HG02678 (cell line): ENCODE data around the gene CSH2.
"Not testable (repeated sequence)": the region's sequence is repeated elsewhere in the genome, so short reads cannot be mapped to it uniquely, and the experiment has no call there.

Experiments used
- ATAC-seq: cut with Tn5 transposase; IDR thresholded peaks from one replicate; pipeline ENCODE4 v1.9.1; 2021; ENCODE audit warnings: mild to moderate bottlenecking, moderate library complexity; ENCODE audit not compliant: unreplicated experiment

CSH2 gene

DNA sequence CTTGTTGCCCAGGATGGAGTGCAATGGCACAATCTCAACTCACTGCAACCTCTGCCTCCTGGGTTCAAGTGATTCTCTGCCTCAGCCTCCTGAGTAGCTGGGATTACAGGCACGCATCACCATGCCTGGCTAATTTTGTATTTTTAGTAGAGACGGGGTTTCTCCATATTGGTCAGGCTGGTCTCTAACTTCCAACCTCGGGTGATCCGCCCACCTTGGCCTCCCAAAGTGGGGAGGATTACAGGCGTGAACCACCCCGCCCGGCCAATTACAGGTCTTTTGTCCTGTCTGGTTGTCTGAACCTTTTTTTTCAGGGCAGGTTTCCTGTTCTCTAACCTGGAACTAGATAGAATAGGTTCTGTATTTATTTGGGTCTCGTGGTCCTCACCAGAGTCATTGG, 17.1 kb downstream of the CSH2 start:
- ATAC-seq, result not testable (repeated sequence)

DNA sequence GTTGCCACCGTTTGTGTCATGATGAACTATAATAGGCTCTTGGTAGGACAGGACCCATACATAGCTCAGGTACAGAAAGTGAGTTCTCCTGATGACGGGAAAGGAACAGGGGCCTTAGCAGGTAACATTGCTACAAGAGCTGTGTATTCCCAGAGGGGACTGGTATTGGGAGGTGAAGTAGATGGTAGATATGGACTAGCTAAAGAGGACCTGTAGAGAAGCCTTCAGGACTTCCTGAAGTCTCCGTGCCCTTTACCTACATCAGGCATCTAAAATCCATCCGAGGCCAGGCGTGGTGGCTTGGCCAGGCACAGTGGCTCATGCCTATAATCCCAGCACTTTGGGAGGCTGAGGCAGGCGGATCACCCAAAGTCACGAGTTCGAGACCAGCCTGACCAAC, 18.3 kb downstream of the CSH2 start:
- no peak for ATAC-seq

DNA sequence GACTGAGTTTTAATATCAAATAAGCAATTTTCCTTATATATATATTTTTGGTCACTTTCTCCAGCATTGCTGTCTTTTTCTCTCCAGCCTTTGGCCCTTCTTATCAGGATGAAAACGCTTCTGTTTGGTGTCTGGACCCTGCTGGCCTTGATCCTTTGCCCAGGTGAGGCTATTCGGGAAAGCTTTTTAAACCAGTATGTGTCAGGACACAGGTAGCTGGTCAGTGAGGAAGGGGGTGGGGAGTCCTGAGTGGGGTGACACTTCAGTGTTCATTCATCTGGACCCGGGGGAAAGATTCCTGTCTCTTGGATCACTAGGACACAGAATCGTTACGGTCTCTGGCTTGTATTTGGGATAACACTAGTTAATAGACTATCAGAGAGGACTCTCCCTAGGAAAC, 18.8 kb downstream of the CSH2 start:
- no peak for ATAC-seq

DNA sequence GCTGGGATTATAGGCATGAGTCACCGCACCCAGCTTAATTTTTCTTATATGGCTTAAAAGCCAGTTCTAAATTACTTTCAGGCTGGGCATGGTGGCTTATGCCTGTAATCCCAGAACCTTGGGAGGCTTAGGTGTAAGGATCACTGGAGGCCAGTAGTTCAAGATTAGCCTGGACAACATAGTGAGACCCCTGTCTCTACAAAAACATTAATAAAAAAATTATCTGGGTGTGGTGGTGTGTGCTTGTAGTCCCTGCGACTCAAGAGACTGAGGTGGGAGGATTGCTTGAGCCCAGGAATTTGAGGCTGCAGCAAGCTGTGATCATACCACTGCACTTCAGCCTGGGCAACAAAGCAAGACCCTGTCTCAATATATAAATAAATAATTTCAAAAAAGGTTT, 20.2 kb downstream of the CSH2 start:
- no peak for ATAC-seq

DNA sequence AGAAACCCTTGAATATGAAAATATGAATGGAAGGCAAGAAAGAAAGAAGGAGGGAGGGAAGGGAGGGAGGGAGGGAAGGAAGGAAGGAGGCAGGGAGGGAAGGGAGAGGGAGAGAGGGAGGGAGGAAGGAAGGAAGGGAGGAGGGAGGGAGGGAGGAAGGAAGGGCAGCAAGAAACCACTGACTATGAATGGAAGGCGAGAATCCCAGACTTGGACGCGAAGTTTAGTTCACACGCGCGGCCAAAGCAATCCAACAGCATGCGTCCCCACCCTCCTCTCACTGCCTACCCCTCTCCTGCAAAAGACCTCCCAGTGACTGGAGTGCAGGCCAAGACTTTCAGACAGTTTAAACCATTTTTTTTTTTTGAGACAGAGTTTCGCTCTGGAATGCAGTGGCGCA, 23.1 kb downstream of the CSH2 start:
- ATAC-seq, result no peak

DNA sequence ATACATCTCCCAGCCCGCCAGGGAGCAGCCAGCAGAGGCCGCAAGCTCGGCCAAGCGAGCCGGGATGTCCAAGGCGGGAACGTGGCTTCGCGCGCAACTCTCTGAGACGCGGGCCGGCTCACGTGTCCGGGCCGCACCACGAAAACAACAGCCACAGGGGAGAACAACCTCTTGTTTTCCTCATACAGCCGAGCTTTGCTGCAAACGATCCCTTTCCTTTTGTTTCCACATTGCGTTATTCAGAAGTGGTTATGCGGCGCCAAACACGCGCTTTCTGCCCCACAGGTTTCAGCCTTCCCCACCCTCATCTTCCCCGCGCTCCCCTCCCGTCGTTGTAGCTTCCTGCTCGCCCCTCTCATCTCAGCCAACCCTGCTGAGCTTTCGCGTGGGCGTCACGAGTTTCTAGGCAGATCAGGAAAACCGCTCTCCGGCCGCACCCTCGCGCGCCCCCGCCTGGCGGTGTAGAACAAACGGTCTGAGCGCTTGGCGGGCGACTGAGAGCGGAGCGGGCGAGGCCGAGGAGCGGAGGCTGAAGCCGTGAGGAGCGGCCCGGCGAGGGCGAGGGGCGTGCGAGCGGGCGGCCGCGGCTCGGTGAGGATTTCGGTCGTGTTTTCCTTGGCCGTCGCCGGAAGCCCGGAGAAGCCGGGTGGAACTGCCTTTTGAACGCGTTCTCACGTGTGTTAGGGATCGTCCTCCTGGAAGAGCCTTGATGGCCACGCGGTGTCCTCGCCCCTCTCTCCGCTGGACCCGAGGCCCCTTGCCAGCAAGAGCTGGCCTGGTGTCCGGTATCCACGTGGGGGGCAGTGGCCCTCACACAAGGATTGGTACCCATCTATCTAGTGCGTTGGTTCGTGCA, 24.4 kb downstream of the CSH2 start:
- ATAC-seq, result peak; percentile 90

DNA sequence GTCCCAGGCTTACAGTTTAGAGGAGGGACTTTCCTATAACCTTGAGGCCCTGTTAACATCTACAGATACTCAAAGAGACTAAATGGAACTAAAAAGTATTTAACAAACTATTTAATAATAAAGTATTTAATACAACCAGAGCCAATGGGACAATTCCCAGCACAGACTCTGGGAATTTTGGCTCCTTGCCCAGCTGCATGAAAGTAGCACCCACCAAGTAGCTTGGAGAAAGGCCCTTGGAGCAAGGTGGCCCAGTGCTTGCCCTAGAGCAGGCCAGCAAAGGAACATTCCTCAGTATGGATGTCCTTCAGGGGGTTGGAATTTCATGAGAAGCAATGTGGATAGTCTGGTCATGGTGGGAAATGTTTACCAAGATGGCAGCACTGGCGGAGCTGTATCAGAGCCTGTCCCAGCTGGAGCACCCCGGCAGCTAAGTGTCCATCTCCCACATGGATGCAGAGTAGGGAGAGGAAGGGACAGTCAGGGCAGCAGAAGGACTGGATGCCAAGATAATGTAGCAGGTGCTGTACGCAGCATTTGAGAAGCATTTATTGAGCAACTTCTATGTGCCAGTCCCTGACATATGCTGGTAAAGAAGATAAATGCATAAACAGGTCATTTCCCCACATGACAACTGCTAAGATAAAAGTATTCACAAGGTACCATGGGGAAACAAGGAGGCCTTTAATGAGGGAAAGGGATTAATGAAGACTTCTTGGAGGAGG, 25.8 kb downstream of the CSH2 start:
- ATAC-seq, result no peak

DNA sequence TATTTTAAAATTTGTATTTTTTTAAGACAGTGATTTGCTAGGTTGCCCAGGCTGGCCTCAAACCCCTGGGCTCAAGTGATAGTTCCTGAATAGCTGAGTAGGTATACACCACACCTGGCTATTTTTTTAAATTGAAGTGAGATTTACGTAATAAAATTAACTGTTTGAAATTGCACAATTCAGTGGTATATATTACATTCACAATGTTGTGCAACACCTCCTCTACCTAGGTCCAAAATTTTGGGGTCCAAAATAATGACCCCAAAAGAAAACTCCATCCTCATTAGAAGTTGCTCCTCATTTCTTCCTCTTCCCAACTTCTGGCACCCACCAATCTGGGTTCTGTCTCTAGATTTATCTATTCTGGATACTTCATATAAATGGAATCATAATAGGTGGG, 28.0 kb downstream of the CSH2 start:
- no peak for ATAC-seq

DNA sequence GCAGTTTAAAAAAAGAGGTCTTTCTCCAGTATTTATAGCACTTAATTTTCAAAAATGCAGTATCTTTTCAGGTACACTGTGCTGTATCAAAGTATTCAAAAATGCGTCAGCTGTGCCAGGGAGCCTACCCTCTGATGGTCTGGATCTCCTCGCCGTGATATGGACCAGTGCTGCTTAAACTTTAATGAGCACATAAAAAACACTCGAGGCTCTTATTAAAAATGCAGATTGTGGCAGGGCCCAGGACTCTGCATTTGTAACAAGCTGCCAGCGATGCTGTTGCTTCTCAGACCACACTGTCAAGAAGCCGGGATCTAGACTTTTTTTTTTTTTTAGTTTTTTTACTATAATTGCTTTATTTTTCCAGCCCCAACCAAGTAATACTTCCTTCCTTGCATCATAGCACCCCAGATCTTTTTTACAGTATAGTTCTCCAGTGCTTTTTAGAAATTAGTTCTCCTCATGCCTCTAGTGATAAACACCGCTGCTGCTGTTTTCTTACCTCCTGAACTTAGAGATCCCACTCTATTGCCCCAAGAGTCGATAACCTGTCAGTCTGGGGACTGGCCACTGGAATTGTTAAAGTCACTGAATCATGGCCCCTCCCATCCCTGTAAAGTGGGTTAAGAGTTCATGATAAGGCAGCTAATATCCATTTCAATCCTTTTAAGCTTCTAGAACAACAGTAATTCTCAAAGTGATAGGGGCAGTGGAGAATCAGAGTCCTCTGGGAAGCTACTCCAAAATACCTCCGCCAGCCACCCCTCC, 29.4 kb downstream of the CSH2 start:
- ATAC-seq, result no peak

DNA sequence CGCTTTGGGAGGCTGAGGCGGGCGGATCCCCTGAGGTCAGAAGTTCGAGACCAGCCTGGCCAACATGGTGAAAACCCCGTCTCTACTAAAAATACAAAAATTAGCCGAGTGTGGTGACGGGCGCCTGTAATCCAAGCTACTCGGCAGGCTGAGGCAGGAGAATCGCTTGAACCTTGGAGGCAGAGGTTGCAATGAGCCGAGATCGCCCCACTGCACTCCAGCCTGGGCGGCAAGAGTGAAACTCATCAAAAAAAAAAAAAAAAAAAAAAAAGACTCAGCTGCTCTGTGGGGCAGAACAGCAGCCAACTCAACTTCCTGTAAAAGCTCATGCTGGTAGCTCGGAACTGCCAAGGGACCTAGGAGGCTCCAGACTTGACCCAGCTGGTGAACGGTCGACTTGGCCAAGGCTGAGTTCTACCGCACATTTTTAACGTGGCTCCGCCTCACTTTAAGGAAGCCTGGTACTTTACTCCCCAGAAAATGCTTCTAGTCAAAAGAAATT, 30.0 kb downstream of the CSH2 start:
- ATAC-seq, result not testable (repeated sequence)

DNA sequence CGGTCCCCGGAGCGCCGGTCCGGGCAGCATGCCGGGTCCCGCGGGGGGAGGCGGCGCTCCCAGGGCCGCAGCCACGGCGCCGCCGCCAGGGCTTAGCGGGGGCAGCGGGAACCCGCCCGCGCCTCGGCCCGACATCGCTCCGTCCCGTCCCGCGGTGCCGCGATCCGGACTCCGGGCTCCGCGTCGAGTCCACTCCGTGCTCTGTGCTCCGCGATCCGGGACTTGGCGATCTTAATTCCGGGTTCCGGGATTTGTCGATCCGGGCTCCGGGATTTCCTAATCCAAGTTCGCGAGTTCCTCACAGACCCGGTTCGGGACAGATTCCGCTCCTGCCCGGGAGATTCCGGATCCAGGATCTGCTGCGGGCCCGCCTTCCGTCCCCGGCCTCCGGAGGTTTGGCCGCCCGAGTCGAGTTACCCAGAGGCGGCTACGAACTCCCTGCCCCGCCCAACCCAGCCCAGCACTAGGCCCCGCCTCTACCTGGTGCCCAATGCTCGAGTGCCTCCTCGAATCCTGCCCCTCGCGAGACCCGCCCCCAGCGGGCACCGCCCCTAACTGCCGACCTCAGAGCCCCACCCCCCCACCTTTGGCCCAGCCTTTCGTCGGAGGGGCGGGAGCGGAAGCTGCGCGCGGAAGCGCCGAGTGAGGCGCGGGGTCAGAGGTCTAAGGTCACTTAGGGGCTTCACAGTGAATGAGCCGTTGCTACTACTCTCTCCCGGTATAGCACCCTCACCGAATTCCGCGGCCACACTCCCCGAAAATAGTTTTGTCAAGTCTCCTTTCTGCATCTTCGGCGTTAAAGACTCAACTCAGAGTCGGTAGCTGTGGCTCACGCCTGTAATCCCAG, 30.7 kb downstream of the CSH2 start, which contains the start of gene SMARCD2:
SMARCD2 (minus strand) TSS at position 146 of the 847 bp plus-strand sequence; CDS start at position 135, 11 bp downstream.
- ATAC-seq, result peak; percentile 78

DNA sequence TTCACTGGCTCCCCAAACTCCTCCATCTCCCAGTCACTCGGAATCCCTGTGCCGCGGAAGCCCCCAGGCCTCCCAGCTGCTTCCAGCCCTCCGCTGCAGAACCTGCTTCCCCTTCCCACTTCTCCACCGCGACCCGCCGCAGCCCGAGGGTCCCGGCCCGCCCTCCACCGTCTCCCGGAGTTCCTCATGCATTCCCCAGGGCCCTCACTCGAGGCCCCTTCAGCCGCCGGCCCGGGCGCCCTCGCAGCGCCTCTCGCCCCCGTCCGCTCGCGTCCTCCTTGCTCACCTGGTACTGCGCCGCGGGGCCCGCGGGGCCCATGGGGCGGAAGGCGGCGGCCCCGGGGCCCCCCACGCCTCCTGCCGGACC, 31.3 kb downstream of the CSH2 start:
- peak; percentile 28 for ATAC-seq

DNA sequence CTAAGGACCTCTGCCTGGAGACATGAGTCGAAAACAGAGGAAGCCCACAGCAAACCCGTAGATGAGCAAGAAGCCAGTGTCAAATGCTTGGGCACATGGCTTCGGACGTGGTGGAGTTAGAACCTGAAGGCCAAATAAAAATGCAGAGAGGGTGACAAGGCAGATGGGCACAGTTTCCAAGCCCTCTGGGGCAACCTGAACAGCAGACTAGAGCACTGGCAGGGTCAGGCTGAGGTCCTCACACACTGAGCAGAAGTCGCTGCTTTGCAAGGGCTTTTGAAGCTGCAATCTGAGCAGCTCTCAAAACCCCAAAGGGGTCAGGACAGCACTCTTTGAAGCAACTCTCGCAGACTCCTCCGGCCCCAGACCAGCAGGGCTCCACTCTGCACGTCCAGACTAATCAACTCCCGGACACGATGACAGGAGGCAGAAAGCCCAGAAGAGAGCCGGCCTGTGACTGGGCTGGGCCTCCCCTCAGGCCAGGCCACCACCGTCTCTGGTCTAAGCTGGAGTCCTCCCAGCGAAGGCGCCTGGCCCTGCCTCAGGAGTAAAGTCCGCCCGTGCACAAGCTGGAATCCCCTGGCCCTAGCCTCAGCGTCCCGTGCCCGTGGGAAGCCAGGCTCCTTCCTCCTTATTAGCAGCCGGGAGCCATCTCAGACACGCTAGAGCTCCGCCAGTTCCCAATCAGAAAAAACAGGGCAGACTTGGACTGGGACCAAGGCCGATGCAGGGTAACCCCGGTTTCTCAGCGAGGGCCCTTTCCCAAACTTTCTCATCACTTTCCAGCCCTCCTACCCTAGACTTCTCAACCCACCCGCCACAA, 31.9 kb downstream of the CSH2 start:
- ATAC-seq, result no peak

DNA sequence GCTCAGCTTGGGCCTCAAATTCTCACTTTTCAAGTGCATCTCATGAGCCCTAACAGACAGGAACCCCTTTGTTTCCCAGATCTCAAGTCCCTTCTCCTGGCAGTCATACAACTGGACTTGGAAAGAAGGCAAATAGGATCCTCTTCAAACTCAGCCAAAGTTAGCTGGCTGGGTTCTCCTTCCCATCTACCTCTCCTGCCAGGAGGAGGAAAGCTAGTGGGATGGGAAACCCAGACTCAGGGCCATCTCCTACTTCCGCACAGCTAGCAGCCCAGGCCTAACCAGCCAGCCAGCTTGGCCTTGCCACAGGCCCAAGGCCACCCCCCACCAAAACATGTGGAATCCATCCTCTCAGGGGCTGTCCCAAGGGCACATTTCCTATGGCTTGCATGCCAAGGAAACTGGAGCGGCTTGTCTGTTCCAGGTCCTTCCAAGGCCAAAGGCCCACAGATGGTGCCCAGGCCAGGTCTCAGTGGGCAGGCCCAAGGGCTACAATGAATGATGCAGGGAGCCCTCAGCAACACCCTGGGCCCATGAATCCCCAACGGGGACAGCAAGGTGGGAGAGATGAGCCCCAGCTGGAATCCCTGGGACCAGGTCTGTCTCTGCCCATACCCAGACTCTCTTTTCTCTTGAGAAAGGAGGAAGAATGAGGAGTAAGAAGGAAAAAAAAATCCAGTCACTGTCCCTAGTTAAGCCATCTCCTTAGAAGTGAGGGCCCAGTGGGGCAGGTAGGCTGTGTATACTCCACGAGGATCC, 32.7 kb downstream of the CSH2 start:
- no peak for ATAC-seq

DNA sequence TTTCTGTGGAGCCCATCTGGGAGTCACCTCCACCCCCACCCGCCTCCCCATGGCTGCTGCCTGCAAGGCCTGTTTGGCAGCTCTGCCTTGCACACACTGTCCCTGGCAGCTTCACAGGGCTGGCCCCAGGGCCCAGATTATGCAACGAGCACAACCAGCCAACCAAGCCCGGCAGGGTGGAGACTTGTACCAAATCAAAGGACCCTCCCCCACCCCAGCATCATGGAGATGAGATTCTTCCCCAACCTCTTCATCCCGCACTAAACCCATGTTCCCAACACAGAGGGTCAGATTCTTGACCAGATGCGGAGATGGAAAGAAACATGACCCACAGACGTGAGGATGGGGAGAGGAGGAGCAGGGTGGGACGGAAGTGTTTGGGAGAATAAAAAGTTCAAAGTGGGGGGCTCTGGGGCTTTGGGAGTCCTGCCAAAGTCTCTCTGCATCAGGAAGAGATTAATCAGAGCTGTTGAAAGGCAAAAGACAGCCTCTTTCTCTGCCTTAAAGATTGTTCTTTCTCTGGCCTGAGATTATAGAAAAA, 34.8 kb downstream of the CSH2 start:
- ATAC-seq, result no peak

DNA sequence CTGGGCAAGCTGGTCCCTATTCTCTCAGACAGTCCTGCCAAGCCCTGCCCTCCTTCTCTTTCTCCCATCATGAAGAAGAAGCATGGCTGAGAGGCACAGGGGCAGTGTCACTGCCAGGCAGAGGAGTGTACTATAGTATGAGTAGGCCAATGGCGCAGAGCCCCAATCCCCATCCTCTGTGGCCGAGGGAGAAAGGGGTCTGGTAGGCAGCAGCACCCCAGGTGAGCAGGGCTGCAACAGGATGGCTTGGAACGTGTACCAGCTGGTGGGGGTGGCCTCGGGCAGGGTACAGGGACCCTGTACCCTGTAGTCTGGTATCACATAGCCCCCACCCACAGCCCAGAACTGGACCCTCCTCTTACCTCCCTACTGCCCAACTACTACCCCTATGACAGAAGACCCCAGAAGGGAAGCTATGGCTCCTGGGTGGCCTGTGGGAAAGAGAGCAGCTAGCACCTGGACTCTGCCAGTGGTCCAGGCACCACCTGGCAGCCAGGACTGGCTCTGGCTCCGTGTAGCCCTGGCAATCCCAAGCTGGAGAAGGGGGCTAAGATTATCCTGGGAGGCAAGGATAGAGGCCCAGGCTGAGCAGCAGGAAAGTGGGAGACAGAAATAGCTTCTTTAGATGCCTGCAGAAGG, 35.4 kb downstream of the CSH2 start:
- ATAC-seq, result no peak

DNA sequence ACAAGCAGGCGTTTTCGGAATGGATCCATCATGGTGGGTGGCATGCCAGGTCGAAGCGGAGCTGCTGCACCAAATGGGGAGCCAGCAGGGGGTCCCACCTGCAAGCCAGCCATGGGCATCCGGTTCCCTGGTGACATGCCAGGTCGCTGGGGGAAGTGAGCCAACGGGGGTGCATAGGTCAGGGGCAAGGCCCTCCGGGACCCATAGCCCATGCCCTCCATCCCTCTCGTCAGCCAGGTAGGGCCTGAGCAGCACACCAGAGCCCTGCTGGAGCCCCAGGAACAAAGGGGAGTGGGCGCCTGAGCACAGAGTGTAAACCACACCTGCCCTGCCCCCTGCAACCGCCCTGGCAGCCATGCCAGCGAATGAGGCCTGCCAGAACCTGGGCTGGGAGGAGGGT, 36.0 kb downstream of the CSH2 start:
- no peak for ATAC-seq

DNA sequence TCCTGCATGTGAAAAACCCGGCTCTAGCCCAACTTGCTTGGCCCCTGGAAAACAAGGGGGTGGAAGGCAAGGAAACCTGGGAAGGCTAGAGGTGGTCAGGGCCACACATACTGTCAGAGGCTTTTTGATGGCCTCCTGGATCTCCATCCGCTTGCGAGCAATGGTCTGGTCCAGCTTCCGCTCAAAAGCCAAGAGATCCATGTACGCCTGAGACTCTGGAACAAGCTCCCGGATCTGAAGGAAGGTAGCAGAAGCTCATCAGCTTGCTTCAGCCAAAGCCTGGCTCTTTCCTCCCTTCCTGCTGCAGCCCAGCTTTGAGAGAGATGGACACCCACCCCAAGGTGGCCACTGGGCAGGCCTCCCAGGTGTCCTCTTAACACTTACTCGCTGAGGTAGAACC, 36.7 kb downstream of the CSH2 start:
- no peak for ATAC-seq
